Muscle layer of duodenum (tissue), 2 donors: Measurements from ENCODE around the gene PHOSPHO1.

Experiments used
- H3K27ac ChIP-seq: one replicate; pipeline ENCODE4 v1.7.0; 2013; ENCODE audit warnings: mild to moderate bottlenecking, low read length
- H3K27me3 ChIP-seq: one replicate; pipeline ENCODE4 v1.7.0; 2013; ENCODE audit warnings: low read depth, mild to moderate bottlenecking, control low read depth, low read length
- H3K36me3 ChIP-seq, 2 donors: one replicate each; pipeline ENCODE4 v1.7.0; 2013; ENCODE audit warnings: low read length in 2 of 2, control low read depth in 1 of 2, mild to moderate bottlenecking in 1 of 2; ENCODE audit not compliant: insufficient read depth in 2 of 2, control insufficient read depth in 1 of 2
- H3K4me1 ChIP-seq, 2 donors: one replicate each; pipeline ENCODE4 v1.7.0; 2013; ENCODE audit warnings: low read length in 2 of 2, mild to moderate bottlenecking in 2 of 2, control low read depth in 1 of 2, moderate library complexity in 1 of 2; ENCODE audit not compliant: insufficient read depth in 2 of 2, control insufficient read depth in 1 of 2
- H3K4me3 ChIP-seq, 2 donors: one replicate each; pipeline ENCODE4 v1.7.0; 2013; ENCODE audit warnings: low read length in 2 of 2, low read depth in 1 of 2, mild to moderate bottlenecking in 1 of 2
- H3K9me3 ChIP-seq, 2 donors: one replicate each; pipeline ENCODE4 v1.7.0; 2013; ENCODE audit warnings: low read length in 2 of 2, control low read depth in 1 of 2, mild to moderate bottlenecking in 1 of 2; ENCODE audit not compliant: control insufficient read depth in 1 of 2
- donor health status: healthy.

The PHOSPHO1 gene

DNA sequence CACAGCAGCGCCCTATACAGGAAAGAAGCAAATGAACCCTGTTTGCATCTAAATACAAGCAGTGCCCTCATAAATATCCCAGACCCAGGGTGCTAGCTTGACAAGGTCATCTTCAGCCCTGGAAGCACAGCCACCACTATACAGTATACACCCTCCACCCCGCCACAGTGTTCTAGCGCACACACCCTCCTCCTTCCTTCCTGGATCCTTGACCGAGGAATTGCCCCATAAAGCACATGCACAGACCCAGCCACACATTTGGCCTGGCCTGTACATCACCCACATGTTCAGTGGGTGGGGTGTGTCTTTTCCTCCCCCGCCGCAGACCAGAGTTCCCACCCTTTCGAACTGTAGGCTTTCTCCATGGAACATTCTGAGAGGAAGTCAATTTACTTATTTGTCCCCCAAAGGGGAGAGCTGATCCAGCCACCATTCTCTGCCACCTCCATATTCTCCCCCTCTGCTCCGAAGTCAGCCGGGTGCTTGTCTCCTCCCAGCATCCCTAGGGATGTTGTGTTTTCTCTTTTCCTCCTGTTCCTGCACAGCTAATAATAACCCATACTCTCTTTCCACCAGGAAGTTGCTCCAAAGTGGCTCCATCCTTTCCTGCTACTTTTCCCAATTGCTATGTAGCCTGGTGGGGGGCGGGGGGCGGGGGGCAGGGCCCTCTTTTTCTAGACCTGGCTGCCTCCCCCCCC is 13.5 kb downstream of the PHOSPHO1 start:
- Histone ChIP-seq H3K4me1 (peaks cover 13 to 32% of the 10 kb centered on the region in 2 donors), H3K36me3 (no peaks in the 10 kb centered on the region), H3K4me3 (no peak overlapping the region), H3K27ac (no peak overlapping the region), H3K27me3 (peaks cover 3% of the 10 kb centered on the region), H3K9me3 (no peaks in the 10 kb centered on the region)

GRCh38 chr17:49216482-49216881 is 14.1 kb downstream of the PHOSPHO1 start:
- no peaks in the 10 kb centered on the region for H3K36me3 ChIP-seq
- peaks cover 13 to 32% of the 10 kb centered on the region in 2 donors for H3K4me1 ChIP-seq
- no peak overlapping the region for H3K27ac ChIP-seq
- H3K9me3 ChIP-seq = no peaks in the 10 kb centered on the region
- H3K4me3 ChIP-seq = no peak overlapping the region
- peaks cover 3% of the 10 kb centered on the region for H3K27me3 ChIP-seq

- Histone ChIP-seq H3K4me3 (no peak overlapping the region), H3K4me1 (peaks cover 13 to 35% of the 10 kb centered on the region in 2 donors), H3K9me3 (no peaks in the 10 kb centered on the region), H3K27me3 (no peaks in the 10 kb centered on the region), H3K36me3 (no peaks in the 10 kb centered on the region), H3K27ac (no peak overlapping the region)
Observed at GRCh38 chr17:49214676-49215360, 15.8 kb downstream of the PHOSPHO1 start.

DNA sequence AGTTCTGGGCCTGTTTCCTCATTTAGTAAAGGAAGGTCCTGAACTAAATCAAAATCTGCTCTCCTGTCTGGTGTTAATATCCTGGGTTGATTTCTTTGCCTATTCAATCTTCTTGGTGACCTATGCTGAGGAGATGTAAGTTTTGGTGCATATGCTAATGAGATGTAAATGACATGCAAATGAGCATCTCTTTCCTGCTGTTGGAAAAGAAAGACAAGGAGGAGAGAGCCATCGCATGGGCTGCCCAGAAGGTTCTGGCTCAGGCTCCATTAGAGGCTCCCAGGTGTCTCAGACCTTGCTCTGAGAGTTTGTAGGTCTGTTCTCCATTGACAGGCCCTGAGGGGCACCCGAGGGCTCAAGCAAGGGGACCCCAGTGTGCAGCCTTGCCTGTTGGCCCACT is 16.7 kb downstream of the PHOSPHO1 start:
- H3K27ac ChIP-seq = no peak overlapping the region
- no peaks in the 10 kb centered on the region for H3K9me3 ChIP-seq
- H3K27me3 ChIP-seq = no peaks in the 10 kb centered on the region
- H3K36me3 ChIP-seq = no peaks in the 10 kb centered on the region
- H3K4me3 ChIP-seq = no peak overlapping the region
- H3K4me1 ChIP-seq = peaks cover 13 to 27% of the 10 kb centered on the region in 2 donors

DNA sequence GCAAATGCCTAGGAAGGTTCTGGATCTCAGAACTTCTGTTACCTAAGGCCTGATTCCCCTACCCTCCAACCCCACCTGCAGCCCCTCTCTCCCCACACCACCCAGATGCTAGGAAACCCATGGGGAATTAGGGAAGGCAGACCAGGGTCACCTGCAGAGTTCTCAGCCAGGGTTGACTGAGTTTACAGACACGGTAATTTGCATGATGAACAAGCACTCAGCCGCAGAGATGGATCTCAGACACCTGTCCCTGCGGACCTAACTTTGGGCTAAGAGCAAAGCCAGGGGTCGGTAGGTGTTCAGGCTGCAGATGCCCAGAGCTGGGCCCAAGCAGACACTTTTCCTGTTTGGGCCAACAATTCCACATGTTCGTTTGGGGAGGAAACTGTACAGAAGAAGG is 17.2 kb downstream of the PHOSPHO1 start:
- Histone ChIP-seq H3K4me3 (peak overlapping the region in 1 of 2 donors; percentile 11), H3K27ac (no peak overlapping the region), H3K36me3 (no peaks in the 10 kb centered on the region), H3K9me3 (no peaks in the 10 kb centered on the region), H3K4me1 (peaks cover 13 to 27% of the 10 kb centered on the region in 2 donors), H3K27me3 (no peaks in the 10 kb centered on the region)

GRCh38 chr17:49210158-49211029 is 20.2 kb downstream of the PHOSPHO1 start, which contains the start of the genes ABI3 and GNGT2:
ABI3 (plus strand) TSS chr17:49210707; CDS start chr17:49210725, 18 bp downstream.
GNGT2 (minus strand) TSS chr17:49210574; CDS start chr17:49207422, 3,152 bp downstream.
- H3K27me3 ChIP-seq = no peaks in the 10 kb centered on the region
- H3K27ac ChIP-seq = peak within 1 kb of the TSS; percentile 60
- H3K4me1 ChIP-seq = peaks cover 5 to 14% of the 10 kb centered on the region in 2 donors
- no peaks in the 10 kb centered on the region for H3K36me3 ChIP-seq
- no peaks in the 10 kb centered on the region for H3K9me3 ChIP-seq
- peak within 1 kb of the TSS; percentile 41 to 56 for H3K4me3 ChIP-seq

DNA sequence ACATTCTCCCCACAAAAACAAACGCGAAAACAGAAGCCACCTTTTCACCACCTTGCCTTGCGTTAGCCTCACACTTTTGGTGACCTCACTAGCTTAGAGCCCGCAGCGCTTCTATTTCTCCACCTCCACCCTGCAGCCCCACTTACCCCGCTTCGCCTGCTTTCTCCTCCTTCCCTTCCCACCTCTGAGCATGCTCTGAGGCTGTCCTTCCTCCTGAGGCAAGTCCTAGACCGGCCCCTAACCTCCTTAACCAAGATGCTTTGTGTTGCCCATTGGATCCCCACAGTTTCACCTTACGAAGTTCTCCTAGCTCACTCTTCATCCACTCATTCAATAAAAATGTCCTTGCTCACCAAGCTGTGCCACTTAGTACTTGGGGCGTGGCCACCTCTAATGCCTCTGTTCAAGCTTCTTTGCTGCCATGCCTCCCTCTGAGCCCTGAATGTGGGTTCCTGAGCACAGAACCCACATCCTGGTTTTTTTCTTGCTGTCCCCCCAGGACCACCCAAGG is 21.5 kb downstream of the PHOSPHO1 start:
- H3K4me1 ChIP-seq = peaks cover 0 to 8% of the 10 kb centered on the region in 2 donors
- no peak overlapping the region for H3K4me3 ChIP-seq
- H3K27ac ChIP-seq = peak overlapping the region; percentile 60
- H3K9me3 ChIP-seq = no peaks in the 10 kb centered on the region
- H3K27me3 ChIP-seq = no peaks in the 10 kb centered on the region
- no peaks in the 10 kb centered on the region for H3K36me3 ChIP-seq

DNA sequence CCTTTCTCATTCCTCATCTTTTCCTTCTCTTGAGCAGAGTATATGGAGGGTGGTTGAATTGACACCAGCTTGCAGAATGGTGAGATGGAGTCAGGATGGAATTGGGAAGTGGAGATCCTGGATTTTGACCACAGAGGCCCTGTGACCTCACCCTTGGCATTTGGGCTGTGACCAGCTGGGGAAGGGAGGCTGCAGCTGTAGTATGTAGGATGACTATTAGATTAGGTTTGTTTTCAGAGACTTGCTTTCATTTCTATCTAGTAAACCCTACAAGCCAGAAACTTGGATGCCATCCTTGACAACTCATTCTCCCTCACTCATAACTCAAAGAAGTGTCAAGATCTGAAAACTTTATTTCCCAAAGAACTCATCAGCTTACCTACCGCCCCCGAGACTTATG is 26.1 kb downstream of the PHOSPHO1 start:
- Histone ChIP-seq H3K9me3 (no peaks in the 10 kb centered on the region), H3K27me3 (no peaks in the 10 kb centered on the region), H3K4me3 (no peak overlapping the region), H3K27ac (no peak overlapping the region), H3K4me1 (no peaks in the 10 kb centered on the region), H3K36me3 (no peaks in the 10 kb centered on the region)

GRCh38 chr17:49203796-49204195 is 26.8 kb downstream of the PHOSPHO1 start:
- H3K27me3 ChIP-seq = no peaks in the 10 kb centered on the region
- H3K27ac ChIP-seq = no peak overlapping the region

GRCh38 chr17:49201481-49201927 is 29.1 kb downstream of the PHOSPHO1 start:
- no peak overlapping the region for H3K4me3 ChIP-seq
- no peak overlapping the region for H3K27ac ChIP-seq
- H3K36me3 ChIP-seq = no peaks in the 10 kb centered on the region
- H3K4me1 ChIP-seq = no peaks in the 10 kb centered on the region
- no peaks in the 10 kb centered on the region for H3K9me3 ChIP-seq
- no peaks in the 10 kb centered on the region for H3K27me3 ChIP-seq

More at GRCh38 chr17:49203796-49204195, 26.8 kb downstream of the PHOSPHO1 start:
- Histone ChIP-seq H3K9me3 (no peaks in the 10 kb centered on the region), H3K36me3 (no peaks in the 10 kb centered on the region), H3K4me1 (no peaks in the 10 kb centered on the region), H3K4me3 (no peak overlapping the region)
